Measurements from ENCODE around the gene TNFRSF12A.

DNA sequence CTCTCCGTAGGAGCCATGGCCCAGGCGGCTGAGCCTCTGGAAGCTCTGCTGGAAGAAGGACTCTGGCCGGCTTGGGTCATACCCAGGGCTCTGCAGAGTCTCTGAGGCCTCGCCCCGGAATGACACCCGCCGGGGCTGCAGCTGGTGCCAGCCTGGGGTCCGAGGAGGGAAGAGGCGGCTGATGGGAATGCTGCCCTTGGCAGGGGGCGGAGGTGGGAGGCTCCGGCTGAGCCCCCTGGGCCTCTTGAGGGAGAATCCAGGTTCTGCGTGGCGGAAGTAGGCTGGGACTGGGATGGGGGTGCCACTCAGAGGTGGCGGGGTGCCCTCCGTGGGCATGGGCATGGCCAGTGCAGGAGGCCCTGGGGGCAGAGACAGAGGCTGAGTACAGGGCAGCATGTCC, 43.5 kb upstream of the TNFRSF12A start:
- TF ChIP-seq, protein P1, sequence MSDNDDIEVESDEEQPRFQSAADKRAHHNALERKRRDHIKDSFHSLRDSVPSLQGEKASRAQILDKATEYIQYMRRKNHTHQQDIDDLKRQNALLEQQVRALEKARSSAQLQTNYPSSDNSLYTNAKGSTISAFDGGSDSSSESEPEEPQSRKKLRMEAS (IDR thresholded peaks at IDR 0.05; ENCODE audit: low read depth, low read length), result no peak
- TF ChIP-seq CBX3 (IDR thresholded peaks at IDR 0.05; ENCODE audit: borderline replicate concordance, low read depth) (no peak), HDAC2 (IDR thresholded peaks at IDR 0.05) (no peak), POLR2A (IDR thresholded peaks at IDR 0.05; ENCODE audit: low read depth, low read length) (no peak), FOS (IDR thresholded peaks at IDR 0.05; ENCODE audit: borderline replicate concordance, extremely low read depth, insufficient read length) (no peak), SIN3A (IDR thresholded peaks at IDR 0.05; ENCODE audit: low read depth, low read length) (no peak), SRF (IDR thresholded peaks at IDR 0.05; ENCODE audit: low read depth in 2 of 2, low read length in 2 of 2) (no peak), CREM (IDR thresholded peaks at IDR 0.05; ENCODE audit: low read depth) (no peak), BACH1 (IDR thresholded peaks at IDR 0.05; ENCODE audit: borderline replicate concordance) (no peak)
- TF ChIP-seq, protein P2, sequence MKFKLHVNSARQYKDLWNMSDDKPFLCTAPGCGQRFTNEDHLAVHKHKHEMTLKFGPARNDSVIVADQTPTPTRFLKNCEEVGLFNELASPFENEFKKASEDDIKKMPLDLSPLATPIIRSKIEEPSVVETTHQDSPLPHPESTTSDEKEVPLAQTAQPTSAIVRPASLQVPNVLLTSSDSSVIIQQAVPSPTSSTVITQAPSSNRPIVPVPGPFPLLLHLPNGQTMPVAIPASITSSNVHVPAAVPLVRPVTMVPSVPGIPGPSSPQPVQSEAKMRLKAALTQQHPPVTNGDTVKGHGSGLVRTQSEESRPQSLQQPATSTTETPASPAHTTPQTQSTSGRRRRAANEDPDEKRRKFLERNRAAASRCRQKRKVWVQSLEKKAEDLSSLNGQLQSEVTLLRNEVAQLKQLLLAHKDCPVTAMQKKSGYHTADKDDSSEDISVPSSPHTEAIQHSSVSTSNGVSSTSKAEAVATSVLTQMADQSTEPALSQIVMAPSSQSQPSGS (IDR thresholded peaks at IDR 0.05; ENCODE audit: low read length), result no peak
- TF ChIP-seq, protein P3, sequence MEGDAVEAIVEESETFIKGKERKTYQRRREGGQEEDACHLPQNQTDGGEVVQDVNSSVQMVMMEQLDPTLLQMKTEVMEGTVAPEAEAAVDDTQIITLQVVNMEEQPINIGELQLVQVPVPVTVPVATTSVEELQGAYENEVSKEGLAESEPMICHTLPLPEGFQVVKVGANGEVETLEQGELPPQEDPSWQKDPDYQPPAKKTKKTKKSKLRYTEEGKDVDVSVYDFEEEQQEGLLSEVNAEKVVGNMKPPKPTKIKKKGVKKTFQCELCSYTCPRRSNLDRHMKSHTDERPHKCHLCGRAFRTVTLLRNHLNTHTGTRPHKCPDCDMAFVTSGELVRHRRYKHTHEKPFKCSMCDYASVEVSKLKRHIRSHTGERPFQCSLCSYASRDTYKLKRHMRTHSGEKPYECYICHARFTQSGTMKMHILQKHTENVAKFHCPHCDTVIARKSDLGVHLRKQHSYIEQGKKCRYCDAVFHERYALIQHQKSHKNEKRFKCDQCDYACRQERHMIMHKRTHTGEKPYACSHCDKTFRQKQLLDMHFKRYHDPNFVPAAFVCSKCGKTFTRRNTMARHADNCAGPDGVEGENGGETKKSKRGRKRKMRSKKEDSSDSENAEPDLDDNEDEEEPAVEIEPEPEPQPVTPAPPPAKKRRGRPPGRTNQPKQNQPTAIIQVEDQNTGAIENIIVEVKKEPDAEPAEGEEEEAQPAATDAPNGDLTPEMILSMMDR (IDR thresholded peaks at IDR 0.05 in 2 of 3, conservative IDR thresholded peaks at IDR 0.05 in 1 of 3; ENCODE audit: control insufficient read depth in 2 of 3, extremely low read depth in 1 of 3, insufficient read depth in 1 of 3, low read depth in 3 of 3, low read length in 3 of 3), result no peak
- TF ChIP-seq, protein P4, sequence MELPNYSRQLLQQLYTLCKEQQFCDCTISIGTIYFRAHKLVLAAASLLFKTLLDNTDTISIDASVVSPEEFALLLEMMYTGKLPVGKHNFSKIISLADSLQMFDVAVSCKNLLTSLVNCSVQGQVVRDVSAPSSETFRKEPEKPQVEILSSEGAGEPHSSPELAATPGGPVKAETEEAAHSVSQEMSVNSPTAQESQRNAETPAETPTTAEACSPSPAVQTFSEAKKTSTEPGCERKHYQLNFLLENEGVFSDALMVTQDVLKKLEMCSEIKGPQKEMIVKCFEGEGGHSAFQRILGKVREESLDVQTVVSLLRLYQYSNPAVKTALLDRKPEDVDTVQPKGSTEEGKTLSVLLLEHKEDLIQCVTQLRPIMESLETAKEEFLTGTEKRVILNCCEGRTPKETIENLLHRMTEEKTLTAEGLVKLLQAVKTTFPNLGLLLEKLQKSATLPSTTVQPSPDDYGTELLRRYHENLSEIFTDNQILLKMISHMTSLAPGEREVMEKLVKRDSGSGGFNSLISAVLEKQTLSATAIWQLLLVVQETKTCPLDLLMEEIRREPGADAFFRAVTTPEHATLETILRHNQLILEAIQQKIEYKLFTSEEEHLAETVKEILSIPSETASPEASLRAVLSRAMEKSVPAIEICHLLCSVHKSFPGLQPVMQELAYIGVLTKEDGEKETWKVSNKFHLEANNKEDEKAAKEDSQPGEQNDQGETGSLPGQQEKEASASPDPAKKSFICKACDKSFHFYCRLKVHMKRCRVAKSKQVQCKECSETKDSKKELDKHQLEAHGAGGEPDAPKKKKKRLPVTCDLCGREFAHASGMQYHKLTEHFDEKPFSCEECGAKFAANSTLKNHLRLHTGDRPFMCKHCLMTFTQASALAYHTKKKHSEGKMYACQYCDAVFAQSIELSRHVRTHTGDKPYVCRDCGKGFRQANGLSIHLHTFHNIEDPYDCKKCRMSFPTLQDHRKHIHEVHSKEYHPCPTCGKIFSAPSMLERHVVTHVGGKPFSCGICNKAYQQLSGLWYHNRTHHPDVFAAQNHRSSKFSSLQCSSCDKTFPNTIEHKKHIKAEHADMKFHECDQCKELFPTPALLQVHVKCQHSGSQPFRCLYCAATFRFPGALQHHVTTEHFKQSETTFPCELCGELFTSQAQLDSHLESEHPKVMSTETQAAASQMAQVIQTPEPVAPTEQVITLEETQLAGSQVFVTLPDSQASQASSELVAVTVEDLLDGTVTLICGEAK (IDR thresholded peaks at IDR 0.05; ENCODE audit: borderline replicate concordance), result no peak
